K562 (cell line): Measurements from ENCODE around the gene KIF3A. TPM values are rescaled to one million over a fixed set of nuclear protein-coding genes. Genes with fewer than 3 reads are reported as not detected.

Experiments
- BACH1 ChIP-seq: fragments of 200-800 bp; sonication (Bioruptor generic); IDR thresholded peaks from 2 replicates; pipeline ENCODE4 v1.6.1; 2016; ENCODE audit warnings: missing genetic modification characterization, missing compliant biosample characterization
- BMI1 ChIP-seq: fragments of 150-350 bp; IDR thresholded peaks from 2 replicates; pipeline ENCODE4 v1.6.1; 2014; ENCODE audit warnings: low read length
- BRD9 ChIP-seq: fragments of 450-650 bp; IDR thresholded peaks from 2 replicates; pipeline ENCODE4 v1.6.1; 2018; ENCODE audit warnings: low read depth; ENCODE audit not compliant: partially characterized antibody
- CTBP1 ChIP-seq: fragments of 450-650 bp; IDR thresholded peaks from 2 replicates; pipeline ENCODE4 v1.6.1; 2016; ENCODE audit warnings: borderline replicate concordance
- EHMT2 ChIP-seq: fragments of 450-650 bp; IDR thresholded peaks from 2 replicates; pipeline ENCODE4 v1.6.1; 2018; ENCODE audit warnings: antibody characterized with exemption
- FOXJ3 ChIP-seq: sonication (generic); formaldehyde crosslinking; IDR thresholded peaks from 2 replicates; pipeline ENCODE4 v1.4.0; 2020; ENCODE audit warnings: mild to moderate bottlenecking, missing genetic modification reagents
- HEY1 ChIP-seq: fragments of 250-450 bp; sonication (Bioruptor Pico); IDR thresholded peaks from 2 replicates; pipeline ENCODE4 v1.5.0; 2020; ENCODE audit warnings: mild to moderate bottlenecking, moderate library complexity, borderline replicate concordance
- KHSRP ChIP-seq: fragments of 450-650 bp; IDR thresholded peaks from 2 replicates; pipeline ENCODE4 v1.6.1; 2017
- LCOR ChIP-seq: sonication (generic); formaldehyde crosslinking; IDR thresholded peaks from 2 replicates; pipeline ENCODE4 v1.8.0; 2022; ENCODE audit warnings: mild to moderate bottlenecking, missing genetic modification reagents
- MTF1 ChIP-seq: fragments of 250-450 bp; sonication (Bioruptor Pico); IDR thresholded peaks from 2 replicates; pipeline ENCODE4 v1.9.0; 2021; ENCODE audit warnings: moderate library complexity, mild to moderate bottlenecking, inconsistent platforms, borderline replicate concordance
- NR2C2 ChIP-seq, 2 experiments: fragments of 200-800 bp in 1 of 2; sonication (Bioruptor generic) in 1 of 2; sonication (generic) in 1 of 2; formaldehyde crosslinking in 1 of 2; IDR thresholded peaks; 2 replicates each; pipeline versions ENCODE4 v1.6.1 to v1.8.0; 2016 to 2022; ENCODE audit warnings: mild to moderate bottlenecking in 1 of 2, missing compliant biosample characterization in 1 of 2, missing genetic modification characterization in 1 of 2, missing genetic modification reagents in 1 of 2
- POLR2G ChIP-seq: fragments of 200-400 bp; formaldehyde crosslinking; IDR thresholded peaks from 2 replicates; pipeline ENCODE4 v1.6.1; 2017; ENCODE audit warnings: low read depth, mild to moderate bottlenecking, antibody characterized with exemption, low read length, moderate library complexity
- PYGO2 ChIP-seq: fragments of 450-650 bp; IDR thresholded peaks from 2 replicates; pipeline ENCODE4 v1.6.1; 2016; ENCODE audit warnings: mild to moderate bottlenecking, missing genetic modification characterization, moderate library complexity, missing compliant biosample characterization
- RBM14 ChIP-seq: fragments of 200-400 bp; formaldehyde crosslinking; IDR thresholded peaks from 2 replicates; pipeline ENCODE4 v1.6.1; 2018; ENCODE audit warnings: low read depth, mild to moderate bottlenecking, low read length, moderate library complexity, borderline replicate concordance; ENCODE audit not compliant: insufficient read depth
- RNF2 ChIP-seq: sonication (generic); IDR thresholded peaks from 2 replicates; pipeline ENCODE4 v1.6.1; 2016
- ZC3H11A ChIP-seq: IDR thresholded peaks from 2 replicates; pipeline ENCODE4 v1.6.1; 2012; ENCODE audit warnings: low read depth, low read length, improper control_type of control experiment
- ZHX1 ChIP-seq: fragments of 150-350 bp; conservative IDR thresholded peaks from 2 replicates; pipeline ENCODE4 v1.6.1; 2014; ENCODE audit warnings: low read length
- ZKSCAN8 ChIP-seq: fragments of 200-800 bp; sonication (Bioruptor generic); IDR thresholded peaks from 2 replicates; pipeline ENCODE4 v1.6.1; 2016; ENCODE audit warnings: missing genetic modification characterization, missing compliant biosample characterization
- ZNF57 ChIP-seq: fragments of 450-650 bp; formaldehyde crosslinking; IDR thresholded peaks from 2 replicates; pipeline ENCODE4 v1.4.0; 2020; ENCODE audit warnings: mild to moderate bottlenecking, moderate library complexity
- ZNF785 ChIP-seq: fragments of 250-450 bp; sonication (Bioruptor Pico); IDR thresholded peaks from 2 replicates; pipeline ENCODE4 v1.4.0; 2020; ENCODE audit warnings: mild to moderate bottlenecking
- polyA plus RNA-seq, 8 experiments: library from polyadenylated mRNA; depleted of rRNA in 4 of 8; stranded (reverse) in 5 of 8; unstranded in 3 of 8; fragments of >200 nt; fragmentation: Nextera tagmentation in 2 of 8; fragmentation: Illumina TruSeq in 1 of 8; extraction: Ambion mirVana in 2 of 8; extraction: Trizol in 1 of 8; gene quantifications; 2 replicates each; pipeline versions ENCODE4 v1.2.1 to v1.2.3, GENCODE V29; 2011 to 2014; ENCODE audit warnings: inconsistent platforms in 1 of 8, missing spikeins in 1 of 8
- total RNA-seq, 7 experiments: library from RNA; depleted of rRNA in 6 of 7; stranded (reverse); fragments of >200 nt in 6 of 7; fragmentation: Illumina TruSeq in 2 of 7; extraction: Trizol in 2 of 7; gene quantifications; 2 replicates each; pipeline versions ENCODE4 v1.2.1 to v1.2.3, GENCODE V29; 2011 to 2021; ENCODE audit warnings: low replicate concordance in 1 of 7
- TF ChIP-seq, protein P1 (sequence below): fragments of 250-450 bp; sonication (Bioruptor Pico); IDR thresholded peaks from 2 replicates; pipeline ENCODE4 v1.8.0; 2021; ENCODE audit warnings: mild to moderate bottlenecking, moderate library complexity
- TF ChIP-seq, protein P2 (sequence below): sonication (generic); formaldehyde crosslinking; IDR thresholded peaks from 2 replicates; pipeline ENCODE4 v1.4.0; 2020; ENCODE audit warnings: mild to moderate bottlenecking, missing genetic modification reagents

KIF3A gene
- total and polyA plus RNA-seq, 9 of the 15 experiments (the other 6 are each of a cell fraction or from before 2014, with no cell fraction given), result 1.5 to 7.8 (median 6.0) TPM

- TF ChIP-seq MTF1 (no peak), ZKSCAN8 (CRISPR knock-in tag) (no peak), NR2C2 (CRISPR knock-in tag; IDR thresholded peaks at IDR 0.05) (no peak), NR2C2 (tag; IDR thresholded peaks at IDR 0.05) (peak; percentile 54), ZNF785 (no peak), BRD9 (no peak), LCOR (CRISPR knock-in tag) (peak; percentile 56), HEY1 (CRISPR knock-in tag) (no peak), PYGO2 (0 out of 2 replicates have a peak, but pooled peaks have one; percentile 10), RNF2 (no peak), KHSRP (no peak), FOXJ3 (no peak), EHMT2 (no peak), BMI1 (no peak), ZNF57 (CRISPR knock-in tag) (no peak), BACH1 (tag) (no peak), RBM14 (no peak), POLR2G (peak; percentile 79), CTBP1 (peak; percentile 29; the same call in 1 of the 2 replicates), ZHX1 (no peak), ZC3H11A (no peak)
- TF ChIP-seq, protein P1, sequence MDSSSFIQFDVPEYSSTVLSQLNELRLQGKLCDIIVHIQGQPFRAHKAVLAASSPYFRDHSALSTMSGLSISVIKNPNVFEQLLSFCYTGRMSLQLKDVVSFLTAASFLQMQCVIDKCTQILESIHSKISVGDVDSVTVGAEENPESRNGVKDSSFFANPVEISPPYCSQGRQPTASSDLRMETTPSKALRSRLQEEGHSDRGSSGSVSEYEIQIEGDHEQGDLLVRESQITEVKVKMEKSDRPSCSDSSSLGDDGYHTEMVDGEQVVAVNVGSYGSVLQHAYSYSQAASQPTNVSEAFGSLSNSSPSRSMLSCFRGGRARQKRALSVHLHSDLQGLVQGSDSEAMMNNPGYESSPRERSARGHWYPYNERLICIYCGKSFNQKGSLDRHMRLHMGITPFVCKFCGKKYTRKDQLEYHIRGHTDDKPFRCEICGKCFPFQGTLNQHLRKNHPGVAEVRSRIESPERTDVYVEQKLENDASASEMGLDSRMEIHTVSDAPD, result no peak
- TF ChIP-seq, protein P2, sequence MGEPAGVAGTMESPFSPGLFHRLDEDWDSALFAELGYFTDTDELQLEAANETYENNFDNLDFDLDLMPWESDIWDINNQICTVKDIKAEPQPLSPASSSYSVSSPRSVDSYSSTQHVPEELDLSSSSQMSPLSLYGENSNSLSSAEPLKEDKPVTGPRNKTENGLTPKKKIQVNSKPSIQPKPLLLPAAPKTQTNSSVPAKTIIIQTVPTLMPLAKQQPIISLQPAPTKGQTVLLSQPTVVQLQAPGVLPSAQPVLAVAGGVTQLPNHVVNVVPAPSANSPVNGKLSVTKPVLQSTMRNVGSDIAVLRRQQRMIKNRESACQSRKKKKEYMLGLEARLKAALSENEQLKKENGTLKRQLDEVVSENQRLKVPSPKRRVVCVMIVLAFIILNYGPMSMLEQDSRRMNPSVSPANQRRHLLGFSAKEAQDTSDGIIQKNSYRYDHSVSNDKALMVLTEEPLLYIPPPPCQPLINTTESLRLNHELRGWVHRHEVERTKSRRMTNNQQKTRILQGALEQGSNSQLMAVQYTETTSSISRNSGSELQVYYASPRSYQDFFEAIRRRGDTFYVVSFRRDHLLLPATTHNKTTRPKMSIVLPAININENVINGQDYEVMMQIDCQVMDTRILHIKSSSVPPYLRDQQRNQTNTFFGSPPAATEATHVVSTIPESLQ (CRISPR knock-in tag), result no peak
Observed at GRCh38 chr5:132777209-132778069, 40.1 kb upstream of the KIF3A start, which contains the start of gene SEPTIN8 (continued).
